Osteocyte (in vitro differentiated cells): ENCODE data around the gene SLC24A1. TPM values are rescaled to one million over a fixed set of nuclear protein-coding genes. Genes with fewer than 3 reads are reported as not detected.

Experiments
- DNase-seq: peaks from one replicate; pipeline ENCODE4 v3.0.0; 2021; ENCODE audit warnings: mixed read lengths; ENCODE audit not compliant: unreplicated experiment; ENCODE audit errors: extremely low spot score
- H3K27ac Mint-ChIP-seq: one replicate; pipeline ENCODE4 v1.8.0; 2021; ENCODE audit warnings: mild to moderate bottlenecking, mixed read lengths; ENCODE audit not compliant: unreplicated experiment
- H3K27me3 Mint-ChIP-seq: one replicate; pipeline ENCODE4 v1.8.0; 2021; ENCODE audit warnings: mixed read lengths; ENCODE audit not compliant: unreplicated experiment
- H3K36me3 Mint-ChIP-seq: one replicate; pipeline ENCODE4 v1.8.0; 2021; ENCODE audit warnings: mixed read lengths; ENCODE audit not compliant: unreplicated experiment
- H3K4me1 Mint-ChIP-seq: one replicate; pipeline ENCODE4 v1.8.0; 2021; ENCODE audit warnings: mixed read lengths; ENCODE audit not compliant: unreplicated experiment
- H3K4me3 Mint-ChIP-seq: one replicate; pipeline ENCODE4 v1.8.0; 2021; ENCODE audit warnings: mild to moderate bottlenecking, moderate library complexity, mixed read lengths; ENCODE audit not compliant: unreplicated experiment
- H3K9me3 Mint-ChIP-seq: one replicate; pipeline ENCODE4 v1.8.0; 2021; ENCODE audit warnings: mixed read lengths; ENCODE audit not compliant: unreplicated experiment
- total RNA-seq: library from RNA; stranded (reverse); gene quantifications from 2 replicates; pipeline ENCODE4 v1.2.1, GENCODE V29; 2021
- TF ChIP-seq, protein P1 (sequence below): fragments of 200-600 bp; sonication (generic); IDR thresholded peaks from 2 replicates; pipeline ENCODE4 v1.5.0; 2021; ENCODE audit warnings: antibody characterized with exemption, mild to moderate bottlenecking, moderate library complexity

The SLC24A1 gene
- total RNA-seq, 1 donor from 2014 or later: 14.8 TPM

DNA sequence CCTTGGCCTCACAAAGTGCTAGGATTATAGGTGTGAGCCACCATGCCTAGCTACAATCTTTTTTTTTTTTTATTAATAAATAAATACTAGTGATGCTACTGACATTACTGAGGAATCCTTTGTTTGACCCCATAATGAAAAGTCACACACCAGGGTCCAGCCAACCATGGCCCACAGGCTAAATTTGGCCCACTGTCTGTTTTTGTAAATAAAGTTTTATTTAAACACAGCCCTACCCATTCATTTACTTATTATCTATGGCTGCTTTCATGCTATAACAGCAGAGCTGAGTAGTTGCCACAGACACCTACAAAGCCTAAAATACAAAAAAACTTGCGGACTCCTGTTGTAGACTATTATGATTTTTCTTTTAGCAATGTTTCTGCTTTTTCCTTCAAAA, 18.2 kb upstream of the SLC24A1 start:
- Mint-ChIP-seq H3K27ac (no peak overlapping the region), H3K36me3 (peaks cover 31% of the 10 kb centered on the region), H3K4me3 (no peak overlapping the region)

DNA sequence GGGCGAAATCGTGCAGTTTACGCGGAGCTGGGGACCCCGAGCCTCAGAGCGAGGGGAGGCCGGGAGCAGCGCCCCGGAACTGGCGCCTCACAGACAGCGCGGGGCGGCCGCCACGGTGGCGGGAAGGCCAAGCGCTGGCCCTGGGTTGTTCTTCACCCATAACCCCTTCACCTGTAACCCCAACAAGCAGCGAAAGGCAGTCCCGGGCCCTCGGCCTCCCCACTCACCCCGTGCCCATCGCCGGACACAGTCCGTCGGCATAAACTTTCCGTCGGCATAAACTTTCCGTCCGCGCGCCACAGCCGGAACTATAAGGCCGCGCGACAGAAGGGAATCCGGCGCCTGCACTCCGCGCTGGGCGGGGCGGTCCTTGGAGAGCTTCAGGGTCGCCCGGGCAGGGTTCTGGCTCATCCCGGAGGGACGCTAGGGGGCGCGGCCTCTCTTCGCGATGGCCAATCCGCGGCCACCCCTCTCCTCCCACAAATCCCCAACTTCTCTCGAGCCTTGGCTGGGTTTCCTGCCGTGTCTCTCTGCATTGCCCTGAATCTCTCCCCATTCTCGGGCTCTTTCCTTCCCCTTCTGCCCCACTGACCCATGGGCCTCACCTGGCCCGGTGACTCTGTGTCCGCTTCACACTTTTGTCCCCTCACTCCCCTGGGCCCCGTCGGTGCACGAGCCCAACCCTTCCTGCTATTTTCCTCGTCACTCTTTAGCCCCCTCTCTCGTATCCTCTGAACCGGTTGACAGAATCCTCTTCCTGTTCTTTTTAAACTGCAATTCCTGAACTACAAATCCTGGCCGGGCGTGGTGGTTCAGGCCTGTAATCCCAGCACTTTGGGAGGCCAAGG, 10.6 kb upstream of the SLC24A1 start, which contains the start of gene INTS14:
INTS14 (minus strand) TSS at position 261 of the 848 bp plus-strand sequence. CDS start 3,751 bp downstream, outside the sequence.
- H3K27ac Mint-ChIP-seq: peak within 1 kb of the TSS; percentile 99
- peaks cover 22% of the 10 kb centered on the region for H3K4me1 Mint-ChIP-seq
- peaks cover 3% of the 10 kb centered on the region for H3K36me3 Mint-ChIP-seq
- TF ChIP-seq, protein P1, sequence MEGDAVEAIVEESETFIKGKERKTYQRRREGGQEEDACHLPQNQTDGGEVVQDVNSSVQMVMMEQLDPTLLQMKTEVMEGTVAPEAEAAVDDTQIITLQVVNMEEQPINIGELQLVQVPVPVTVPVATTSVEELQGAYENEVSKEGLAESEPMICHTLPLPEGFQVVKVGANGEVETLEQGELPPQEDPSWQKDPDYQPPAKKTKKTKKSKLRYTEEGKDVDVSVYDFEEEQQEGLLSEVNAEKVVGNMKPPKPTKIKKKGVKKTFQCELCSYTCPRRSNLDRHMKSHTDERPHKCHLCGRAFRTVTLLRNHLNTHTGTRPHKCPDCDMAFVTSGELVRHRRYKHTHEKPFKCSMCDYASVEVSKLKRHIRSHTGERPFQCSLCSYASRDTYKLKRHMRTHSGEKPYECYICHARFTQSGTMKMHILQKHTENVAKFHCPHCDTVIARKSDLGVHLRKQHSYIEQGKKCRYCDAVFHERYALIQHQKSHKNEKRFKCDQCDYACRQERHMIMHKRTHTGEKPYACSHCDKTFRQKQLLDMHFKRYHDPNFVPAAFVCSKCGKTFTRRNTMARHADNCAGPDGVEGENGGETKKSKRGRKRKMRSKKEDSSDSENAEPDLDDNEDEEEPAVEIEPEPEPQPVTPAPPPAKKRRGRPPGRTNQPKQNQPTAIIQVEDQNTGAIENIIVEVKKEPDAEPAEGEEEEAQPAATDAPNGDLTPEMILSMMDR: peak; percentile 73
- H3K4me3 Mint-ChIP-seq: peak within 1 kb of the TSS; percentile 97
- peak; percentile 99 for DNase-seq
- H3K27me3 Mint-ChIP-seq: no peaks in the 10 kb centered on the region
- no peaks in the 10 kb centered on the region for H3K9me3 Mint-ChIP-seq

More for the DNA sequence above, 18.2 kb upstream of the SLC24A1 start:
- TF ChIP-seq, protein P1: no peak
- Mint-ChIP-seq H3K4me1 (no peaks in the 10 kb centered on the region), H3K9me3 (no peaks in the 10 kb centered on the region), H3K27me3 (no peaks in the 10 kb centered on the region)
- no peak for DNase-seq

DNA sequence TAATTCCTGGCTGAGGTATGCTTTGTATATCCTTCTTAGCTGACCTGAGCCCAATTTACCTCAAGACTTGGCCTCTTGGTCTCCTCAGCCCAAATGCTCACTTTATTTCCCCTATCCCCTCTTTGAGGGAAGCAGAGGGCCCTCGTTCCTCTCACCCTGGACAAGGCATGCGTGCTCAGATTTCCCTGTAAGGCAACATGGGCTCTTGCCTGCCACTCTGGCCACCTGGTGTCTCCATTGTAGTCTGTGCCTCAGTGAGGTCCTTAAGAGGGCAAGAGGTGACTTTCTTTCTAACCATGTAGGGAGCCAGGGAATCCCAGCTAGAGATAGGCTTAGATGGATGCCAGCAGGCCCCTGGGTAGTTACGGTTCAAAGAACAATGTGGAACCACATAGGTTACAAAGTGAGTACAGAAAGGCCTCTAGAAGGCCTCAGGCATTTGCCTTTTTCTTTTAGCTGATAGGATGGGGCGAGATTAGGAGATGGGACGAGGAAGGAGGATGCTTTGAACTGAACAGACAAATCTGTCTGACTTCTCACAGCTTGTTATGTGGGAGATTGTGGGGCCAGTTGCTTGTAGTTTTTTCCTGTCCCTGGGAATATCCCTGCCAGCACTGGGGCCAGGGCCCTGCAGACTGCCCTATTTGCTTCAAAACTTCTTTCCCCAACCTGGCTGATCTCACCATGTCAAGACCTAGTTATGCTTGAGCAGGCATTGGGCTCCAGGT, 9.7 kb upstream of the SLC24A1 start:
- no peak for DNase-seq
- Mint-ChIP-seq H3K9me3 (no peaks in the 10 kb centered on the region), H3K4me1 (peaks cover 22% of the 10 kb centered on the region), H3K4me3 (peak overlapping the region; percentile 97), H3K27me3 (no peaks in the 10 kb centered on the region), H3K27ac (peak overlapping the region; percentile 99), H3K36me3 (peaks cover 2% of the 10 kb centered on the region)
- TF ChIP-seq, protein P1: no peak

DNA sequence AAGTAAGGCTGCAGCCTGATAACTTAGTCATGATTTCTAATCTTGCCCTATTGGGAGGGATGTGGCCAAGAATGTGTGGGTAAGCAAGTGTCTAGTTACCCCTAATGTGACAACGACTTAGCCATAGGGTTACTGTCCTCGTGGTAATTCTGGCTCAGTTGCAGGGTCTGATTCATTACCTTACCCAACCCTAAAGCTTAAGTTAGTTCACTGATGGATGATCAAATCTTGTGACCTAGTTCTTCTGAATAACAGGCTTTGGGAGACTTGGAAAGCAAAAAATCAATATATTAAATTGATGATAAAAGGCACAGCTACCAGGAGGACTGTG, 9.2 kb upstream of the SLC24A1 start:
- Mint-ChIP-seq H3K27ac (peak overlapping the region; percentile 99), H3K9me3 (no peaks in the 10 kb centered on the region), H3K4me1 (peaks cover 22% of the 10 kb centered on the region), H3K27me3 (no peaks in the 10 kb centered on the region), H3K36me3 (peaks cover 2% of the 10 kb centered on the region), H3K4me3 (no peak overlapping the region)
- no peak for DNase-seq
- TF ChIP-seq, protein P1: no peak
